Ecto neural progenitor cell (in vitro differentiated cells): Measurements from ENCODE around the gene TMEFF1.
A peak's percentile ranks its signal among the peaks of the same experiment; 100 is the strongest.
"Not testable (repeated sequence)": the region's sequence is repeated elsewhere in the genome, so short reads cannot be mapped to it uniquely, and the experiment has no call there.

Experiments used
- DNase-seq: peaks from one replicate; pipeline ENCODE4 v3.0.0-alpha.2; 2018; ENCODE audit warnings: low spot score

The TMEFF1 gene, protein sequence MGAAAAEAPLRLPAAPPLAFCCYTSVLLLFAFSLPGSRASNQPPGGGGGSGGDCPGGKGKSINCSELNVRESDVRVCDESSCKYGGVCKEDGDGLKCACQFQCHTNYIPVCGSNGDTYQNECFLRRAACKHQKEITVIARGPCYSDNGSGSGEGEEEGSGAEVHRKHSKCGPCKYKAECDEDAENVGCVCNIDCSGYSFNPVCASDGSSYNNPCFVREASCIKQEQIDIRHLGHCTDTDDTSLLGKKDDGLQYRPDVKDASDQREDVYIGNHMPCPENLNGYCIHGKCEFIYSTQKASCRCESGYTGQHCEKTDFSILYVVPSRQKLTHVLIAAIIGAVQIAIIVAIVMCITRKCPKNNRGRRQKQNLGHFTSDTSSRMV

DNA sequence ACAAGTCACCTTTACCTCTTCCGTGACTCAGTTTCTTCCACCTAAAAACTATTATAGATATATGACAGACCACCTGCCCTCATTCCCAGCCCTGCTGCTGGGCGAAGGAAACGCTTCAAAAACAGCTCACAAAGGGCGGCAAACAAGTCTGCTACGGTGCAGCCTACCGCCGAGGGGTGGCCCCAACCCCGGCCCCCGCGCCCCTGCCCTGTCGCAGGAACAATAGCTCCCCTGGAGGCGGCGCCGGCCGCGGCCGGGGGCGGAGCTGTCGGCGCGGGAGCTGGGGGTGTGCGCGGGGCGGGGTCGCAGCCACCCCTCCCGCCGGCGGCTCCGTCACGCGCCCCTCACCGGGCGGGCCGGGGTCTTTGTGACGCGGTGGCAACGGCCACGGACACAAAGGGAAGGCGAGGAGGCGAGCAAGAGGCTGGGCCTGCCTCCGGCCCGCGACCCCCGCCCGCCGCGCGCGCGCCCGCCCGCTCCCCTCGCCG lies at the start of gene TMEFF1:
Gene TMEFF1 (plus strand): TSS at position 362 of the 488 bp plus-strand sequence. CDS start 396 bp downstream, outside the sequence.
- DNase-seq, result peak; percentile 94

DNA sequence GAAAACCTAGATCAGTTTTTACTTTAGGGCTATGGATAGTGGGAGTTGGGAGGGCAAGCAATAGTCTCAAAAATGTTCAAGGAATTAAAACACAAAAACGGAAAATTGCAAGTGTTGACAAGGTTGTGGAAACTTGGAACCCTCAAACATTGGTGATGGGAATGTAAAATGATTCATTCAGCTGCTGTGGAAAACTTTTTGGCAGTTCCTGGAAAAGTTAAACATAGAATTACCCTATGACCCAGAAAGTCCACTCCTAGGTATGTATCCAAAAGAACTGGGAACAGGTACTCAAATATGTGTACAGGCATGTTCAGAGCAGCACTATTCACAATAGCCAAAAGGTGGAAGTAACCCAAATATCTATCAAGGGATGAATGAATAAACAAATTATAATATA lies 47.2 kb upstream of the TMEFF1 start:
- no peak for DNase-seq

DNA sequence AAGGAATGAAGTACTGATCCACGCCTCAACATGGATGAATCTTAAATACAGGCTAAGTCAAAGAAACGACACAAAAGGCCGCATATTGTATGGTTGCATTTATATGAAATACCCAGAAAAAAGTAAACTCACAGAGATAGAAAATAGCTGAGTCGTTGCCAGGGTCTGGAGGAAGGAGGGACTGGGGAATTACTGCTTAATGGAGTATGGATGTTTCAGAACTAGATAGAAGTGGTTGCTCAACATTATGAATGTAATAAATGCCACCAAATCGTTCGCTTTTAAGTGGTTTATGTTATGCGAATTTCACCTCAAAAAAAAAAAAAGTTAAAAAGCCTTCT lies 46.8 kb upstream of the TMEFF1 start:
- no peak for DNase-seq

DNA sequence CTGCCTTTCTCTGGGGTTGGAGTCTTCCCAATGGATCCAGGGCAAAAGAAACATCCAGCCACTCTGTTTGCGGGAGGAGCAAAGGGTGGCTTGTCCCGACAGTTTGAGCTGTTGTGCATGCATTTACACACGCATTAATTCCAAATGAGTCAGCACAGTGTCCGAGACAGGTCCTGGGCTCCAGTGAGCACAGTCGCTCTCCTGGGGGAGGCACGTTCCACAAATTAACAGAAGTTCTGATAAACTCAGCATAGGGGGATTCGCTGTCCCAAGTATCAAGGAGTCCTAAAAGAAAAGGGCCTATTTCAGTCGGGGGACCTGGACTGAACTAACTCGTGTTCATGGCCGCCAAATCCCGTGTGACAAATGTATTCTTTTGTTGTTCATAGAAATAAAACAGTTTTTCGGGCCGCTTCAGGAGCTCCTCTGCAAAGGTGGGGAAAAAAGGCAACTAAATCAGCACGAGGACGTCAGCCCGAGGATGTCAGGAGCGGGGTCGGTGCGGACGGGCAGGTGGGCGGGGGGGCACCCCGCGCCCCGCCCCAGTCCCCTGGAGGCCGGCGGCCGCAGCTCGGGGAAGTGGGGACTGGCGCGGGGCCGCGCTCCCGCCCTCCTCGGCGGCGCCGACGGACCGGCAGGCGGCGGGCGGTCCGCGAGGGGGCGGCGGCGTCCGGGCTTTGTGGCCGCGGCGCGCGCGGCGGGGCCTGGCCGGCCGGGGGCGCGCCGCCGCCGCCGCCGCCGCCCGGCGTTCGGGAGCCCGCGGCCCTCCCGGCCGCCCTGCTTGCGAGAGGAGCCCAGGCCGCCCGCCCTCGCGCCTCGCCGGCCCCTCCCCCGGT lies 46.2 kb upstream of the TMEFF1 start, which contains the start of gene MSANTD3:
Gene MSANTD3 (plus strand): TSS at position 614 of the 836 bp plus-strand sequence. CDS start 14,796 bp downstream, outside the sequence.
- peak; percentile 76 for DNase-seq

DNA sequence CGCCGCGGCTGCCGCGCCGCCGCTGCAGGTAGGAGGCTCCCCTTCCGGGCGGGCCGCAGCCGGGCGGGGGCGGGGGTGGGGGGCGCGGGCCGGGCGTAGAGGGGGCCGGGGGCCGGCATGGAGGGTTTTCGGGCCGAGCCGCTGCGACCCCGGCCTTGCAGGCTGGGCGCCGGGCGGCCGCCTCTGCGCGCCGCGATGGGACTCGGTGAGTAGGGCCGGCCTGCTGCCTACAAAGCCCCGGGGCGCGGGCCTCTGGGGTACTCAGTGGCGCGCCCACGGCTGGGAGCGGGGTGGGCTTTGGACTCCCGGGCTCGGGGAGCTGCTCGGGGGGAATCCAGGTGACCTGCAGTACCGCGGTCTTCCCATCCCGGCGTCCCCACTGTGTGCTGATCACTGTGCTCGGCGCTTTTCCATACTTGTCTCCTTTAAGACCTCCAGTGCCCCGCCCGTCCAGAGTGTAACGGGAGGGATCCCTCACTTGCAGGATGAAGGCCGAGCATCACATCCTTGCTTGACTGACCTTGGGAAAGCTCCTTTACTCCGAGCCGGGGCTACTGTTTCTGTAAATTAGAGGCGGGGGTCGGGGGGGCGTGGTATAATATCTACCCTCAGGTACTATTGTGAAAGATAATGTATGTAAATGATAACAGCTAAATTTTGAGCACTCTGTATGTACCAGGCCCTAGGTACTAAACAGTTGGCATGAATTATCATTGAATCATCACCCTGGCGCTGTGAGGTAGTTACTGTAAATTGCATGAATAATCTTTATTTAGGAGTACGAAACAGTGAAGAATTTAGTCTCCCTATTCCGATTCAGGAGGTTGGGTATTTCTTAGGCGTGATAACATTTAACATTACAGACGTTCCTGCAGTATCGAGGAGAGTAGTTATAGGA lies 45.3 kb upstream of the TMEFF1 start:
- DNase-seq, result peak; percentile 81

DNA sequence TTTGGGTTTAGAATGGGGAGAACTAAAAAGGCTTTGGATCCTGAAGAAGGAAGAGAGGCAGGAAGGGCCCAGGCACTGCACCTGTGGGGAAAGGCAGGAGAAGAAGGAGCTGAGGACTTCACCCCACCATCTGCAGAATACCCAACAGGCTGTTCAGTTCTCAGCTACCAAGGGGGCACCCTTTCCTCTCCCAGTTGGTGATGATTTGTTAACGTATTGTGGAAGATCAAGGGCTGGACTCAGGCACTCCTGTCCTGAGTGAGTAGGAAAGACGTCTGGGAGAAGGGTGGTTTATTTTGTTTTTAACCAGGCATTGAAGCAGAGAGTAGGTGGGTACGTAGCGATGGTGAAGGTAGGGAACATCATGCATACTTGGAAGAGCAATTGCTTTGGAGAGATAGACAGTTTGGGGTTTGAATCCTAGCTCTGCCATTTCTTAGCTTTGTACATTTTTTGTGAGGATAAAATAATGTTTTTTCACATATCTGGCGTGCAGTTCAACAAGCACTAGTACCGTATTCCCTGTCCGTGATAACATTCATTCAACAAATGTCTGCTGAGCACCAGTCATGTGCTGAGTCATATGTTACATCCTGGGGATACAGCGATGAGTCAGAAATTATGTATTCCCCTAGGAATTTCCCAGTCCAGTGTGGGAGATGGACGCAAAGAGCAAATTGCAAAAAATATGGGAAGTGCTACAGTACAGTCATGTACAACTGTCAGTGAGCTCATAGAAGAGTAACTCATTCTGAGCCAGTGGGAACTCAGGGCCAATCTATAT lies 43.9 kb upstream of the TMEFF1 start:
- no peak for DNase-seq

DNA sequence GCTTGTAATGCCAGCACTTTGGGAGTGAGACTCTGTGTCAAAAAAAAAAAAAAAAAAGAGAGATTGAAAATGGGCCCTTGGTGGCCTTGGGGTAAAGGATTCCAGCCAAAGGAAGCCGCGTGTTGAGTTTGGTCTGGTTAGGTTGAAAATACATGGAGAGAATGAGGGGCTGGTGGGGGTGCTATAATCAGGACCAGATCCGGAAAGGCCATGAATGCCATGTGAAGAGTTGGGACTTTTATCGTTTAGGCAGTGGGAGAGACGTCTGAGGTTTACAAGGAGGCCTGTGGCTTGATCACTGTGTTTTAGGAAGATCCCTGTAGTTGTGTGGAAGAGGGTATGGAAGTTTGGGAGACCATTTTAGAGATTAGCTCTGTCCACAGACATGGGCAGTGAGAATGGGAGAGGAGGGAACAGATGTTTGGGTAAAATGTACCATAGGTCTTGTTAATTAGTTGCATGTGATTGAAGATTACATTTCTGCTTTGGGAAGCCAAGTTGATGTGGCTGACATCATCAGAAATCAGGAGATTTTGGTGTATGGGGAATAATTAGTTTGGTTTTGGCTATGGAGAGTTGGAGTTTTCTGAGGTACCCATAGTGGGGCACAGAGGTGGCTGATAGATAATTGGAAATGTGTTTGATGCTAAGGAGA lies 42.5 kb upstream of the TMEFF1 start:
- DNase-seq, result no peak

DNA sequence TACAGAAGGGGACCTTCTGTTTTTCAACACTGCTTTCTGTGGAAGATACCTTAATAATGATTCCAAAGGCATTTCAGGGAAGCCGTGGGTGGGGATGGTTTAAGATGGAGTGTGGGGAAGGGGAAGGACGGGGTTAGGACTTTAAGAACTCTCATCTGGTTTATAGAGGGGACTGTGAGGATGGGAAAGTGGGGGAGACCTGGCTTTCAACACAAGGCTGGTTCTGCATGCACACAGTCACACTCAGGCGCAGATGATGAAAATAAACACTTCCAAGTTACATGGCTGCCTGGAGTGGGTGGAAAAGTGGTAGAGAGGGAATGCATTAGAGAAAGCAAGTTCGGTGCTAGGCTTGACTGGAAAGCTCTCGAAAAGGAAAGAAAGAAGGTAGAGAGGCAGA lies 41.1 kb upstream of the TMEFF1 start:
- no peak for DNase-seq

DNA sequence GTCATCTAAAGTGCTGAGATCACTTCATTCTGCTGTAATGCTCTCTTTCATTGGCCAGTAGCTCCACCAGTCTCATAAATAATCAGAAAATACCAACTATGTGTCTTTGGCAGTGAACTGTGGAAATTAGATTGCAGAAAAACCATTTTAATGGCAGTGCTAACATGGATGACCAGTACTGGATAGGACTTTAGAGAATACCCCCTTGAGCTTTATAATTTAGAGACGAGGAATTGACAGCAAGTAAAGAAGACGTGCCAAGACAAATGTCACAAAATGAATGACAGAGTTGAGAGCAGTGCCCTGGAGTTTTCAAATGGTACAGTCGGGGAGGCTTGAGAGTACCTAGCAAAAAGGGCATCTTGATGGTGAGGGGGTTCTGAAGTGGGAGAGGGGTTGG lies 40.2 kb upstream of the TMEFF1 start:
- no peak for DNase-seq

DNA sequence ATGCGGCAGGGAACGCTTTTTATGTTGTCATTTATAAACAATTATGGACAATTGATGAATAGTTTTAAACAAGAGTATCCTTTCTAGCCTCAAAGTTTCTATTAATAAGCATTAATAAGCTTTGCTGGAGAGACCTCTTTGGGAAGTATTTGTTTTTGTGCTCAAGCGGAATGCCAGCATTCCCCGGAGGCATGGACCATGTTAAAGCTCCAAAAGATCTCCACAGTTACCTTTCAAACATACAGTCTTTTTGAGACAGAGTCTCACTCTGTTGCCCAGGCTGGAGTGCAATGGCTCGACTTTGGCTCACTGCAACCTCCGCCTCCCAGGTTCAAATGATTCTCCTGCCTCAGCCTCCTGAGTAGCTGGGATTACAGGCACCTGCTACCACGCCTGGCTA lies 36.4 kb upstream of the TMEFF1 start:
- no peak for DNase-seq

DNA sequence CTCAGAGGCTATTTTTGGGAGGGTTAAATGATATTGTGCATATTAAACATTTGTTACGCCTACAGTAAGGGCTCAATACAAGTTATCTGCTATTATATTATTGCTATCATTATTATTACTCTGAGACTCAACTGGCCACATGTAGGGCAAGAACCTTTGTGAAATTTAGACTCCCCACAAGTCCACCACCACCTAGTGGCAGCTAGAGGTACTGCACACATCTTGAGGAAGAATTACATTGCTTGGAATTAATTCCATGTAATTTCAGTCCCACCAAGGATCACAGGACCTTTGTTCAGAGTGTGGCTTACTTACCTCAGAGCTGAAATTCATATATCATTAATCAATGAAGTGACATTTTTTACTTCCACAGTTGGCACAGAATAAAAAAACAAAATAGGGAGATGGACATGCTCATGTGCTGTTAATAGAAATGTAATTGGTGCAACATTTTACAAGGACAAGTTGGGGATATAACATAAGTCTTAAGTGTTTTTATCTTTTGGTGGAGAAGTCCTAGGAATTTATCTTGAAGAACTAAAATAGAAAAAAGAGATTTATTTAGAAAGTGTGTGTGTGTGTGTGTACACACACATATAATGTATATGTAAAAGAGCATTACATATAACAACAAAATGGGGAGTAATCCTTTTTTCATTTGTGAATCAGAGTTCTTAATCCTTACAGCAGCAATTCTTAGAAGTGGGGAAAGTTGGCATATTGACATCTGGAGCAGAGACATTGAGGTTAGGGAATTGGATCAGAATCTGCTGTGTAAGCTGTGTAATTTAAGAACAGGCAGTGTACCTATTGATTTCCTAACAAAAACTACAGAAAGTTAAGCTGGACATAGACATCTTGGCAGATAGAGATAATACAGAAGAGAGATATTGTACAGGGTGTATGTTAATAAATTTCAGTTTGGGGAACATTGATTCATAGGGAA lies 34.8 kb upstream of the TMEFF1 start:
- peak; percentile 70 for DNase-seq

DNA sequence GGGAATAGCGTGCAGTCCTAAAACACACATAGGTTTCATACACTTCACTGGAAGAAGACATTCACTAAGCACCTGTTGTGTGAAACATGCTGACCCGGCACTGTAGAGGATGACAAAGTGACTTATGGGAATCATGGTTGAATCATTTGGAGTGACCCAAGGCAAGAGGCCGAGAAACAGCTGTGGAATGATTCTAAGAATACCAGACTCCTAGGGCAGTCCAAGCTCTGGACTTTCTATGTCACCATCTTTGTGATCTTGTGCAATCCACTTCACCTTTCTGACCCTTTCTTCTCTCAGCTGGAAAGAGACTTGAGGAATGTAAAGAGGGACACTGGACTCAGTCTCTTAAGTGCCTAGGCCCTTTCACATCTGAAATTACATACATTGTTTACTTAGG lies 32.9 kb upstream of the TMEFF1 start:
- DNase-seq, result no peak

DNA sequence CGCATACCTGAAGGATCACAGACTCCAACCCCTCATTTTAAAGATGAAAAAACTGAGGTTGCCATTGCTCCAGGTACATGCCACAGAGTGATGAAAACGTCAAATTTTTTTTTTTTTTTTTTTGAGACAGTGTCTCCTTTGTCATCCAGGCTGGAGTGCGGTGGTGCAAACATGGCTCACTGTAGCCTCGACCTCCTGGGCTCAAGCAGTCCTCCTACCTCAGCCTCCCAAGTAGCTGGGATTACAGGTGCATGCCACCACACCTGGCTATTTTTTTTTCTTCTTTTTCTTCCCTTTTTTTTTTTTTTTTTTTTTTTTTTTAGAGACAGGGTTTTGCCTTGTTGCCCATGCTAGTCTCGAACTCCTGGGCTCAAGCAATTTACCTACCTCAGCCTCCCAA lies 32.5 kb upstream of the TMEFF1 start:
- not testable (repeated sequence) for DNase-seq

DNA sequence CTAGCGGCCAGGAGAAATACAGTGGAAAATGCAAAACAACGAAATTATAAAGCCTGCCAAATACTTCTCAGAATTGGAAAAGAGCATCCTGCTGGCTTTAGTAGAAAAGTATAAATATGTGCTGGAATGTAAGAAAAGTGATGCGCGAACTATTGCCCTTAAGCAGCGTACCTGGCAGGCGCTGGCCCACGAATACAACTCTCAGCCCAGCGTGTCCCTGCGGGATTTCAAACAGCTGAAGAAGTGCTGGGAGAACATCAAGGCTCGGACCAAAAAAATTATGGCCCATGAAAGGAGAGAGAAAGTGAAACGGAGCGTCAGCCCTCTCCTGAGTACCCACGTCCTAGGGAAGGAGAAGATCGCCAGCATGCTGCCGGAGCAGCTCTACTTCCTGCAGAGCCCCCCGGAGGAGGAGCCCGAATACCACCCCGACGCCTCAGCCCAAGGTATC lies 31.0 kb upstream of the TMEFF1 start:
- no peak for DNase-seq

DNA sequence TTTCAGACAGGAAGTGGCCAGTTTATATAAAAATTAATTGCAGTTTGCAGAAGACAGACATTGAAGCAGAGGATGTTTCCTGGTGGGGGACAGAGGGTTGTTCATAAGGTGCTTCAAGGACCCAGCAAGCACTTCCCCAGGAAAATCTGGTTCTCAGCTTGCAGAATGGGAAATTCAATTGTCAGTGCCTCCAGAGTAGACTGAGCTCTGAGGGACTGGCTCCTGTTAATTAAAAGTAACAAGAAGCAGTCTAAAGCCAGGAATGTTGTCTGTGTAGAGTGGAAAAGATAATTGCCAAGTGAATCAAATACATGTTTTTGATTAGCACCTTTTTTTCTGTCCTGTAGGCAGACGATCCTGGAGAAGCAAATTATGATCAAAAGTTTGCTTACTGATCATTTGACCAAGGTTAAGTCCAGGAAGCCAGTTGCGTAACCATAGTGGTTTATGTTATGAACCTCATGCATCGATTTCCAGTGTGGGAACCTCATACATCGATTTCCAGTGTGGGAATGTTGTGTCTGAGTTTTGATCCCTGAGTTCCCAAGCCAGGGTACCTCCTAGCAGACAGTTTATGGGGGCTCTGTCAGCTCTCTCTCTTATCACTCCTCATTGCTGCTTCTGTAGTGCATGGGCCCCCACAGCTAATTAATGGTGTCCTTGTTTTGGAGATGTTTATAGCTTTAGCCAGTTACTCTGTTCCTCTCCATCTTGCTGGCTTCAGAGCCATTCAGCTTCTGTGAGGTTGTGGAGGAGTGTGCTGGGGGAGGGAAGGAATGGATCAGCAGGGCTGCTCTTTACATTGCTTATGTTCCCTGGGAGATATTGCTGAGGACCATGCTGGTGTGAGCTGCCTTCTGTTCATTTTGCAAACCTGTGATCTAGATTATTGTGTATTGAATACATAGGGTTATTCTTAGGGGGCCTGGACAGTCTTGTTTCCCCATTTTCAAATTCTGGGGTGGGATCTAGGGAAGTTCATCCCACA lies 28.9 kb upstream of the TMEFF1 start:
- DNase-seq, result no peak

DNA sequence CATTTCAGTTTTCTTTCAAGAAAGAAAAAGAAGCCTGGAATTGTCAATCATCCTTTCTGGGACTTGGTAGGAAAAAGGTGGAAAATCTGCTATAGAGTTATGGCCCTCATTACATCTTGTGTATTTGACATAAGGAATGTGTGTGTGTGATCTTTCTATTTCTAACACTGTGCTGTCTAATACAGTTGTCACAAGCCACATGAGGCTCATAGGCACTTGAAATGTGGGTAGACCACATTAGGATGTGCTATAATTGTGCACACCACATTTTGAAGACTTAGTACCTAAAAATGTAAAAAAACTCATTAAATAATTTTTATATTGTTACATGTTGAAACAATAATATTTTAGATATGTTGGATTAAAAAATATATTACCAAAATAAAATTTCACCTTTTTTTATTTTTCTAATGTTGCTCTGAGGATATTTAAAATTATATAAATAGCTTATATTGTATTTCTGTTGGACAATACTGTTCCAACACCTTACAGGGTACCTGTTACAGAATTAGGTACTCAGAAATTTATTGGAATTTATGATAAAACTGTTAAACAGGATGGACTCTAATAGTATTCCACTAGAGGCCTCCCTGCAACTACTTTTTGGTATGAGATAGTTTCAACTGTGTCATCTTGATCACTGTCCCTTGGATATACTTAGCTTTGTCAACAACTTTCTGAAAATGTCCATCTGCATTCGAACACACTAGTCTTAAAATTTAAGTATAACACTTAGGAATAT lies 27.6 kb upstream of the TMEFF1 start:
- no peak for DNase-seq

DNA sequence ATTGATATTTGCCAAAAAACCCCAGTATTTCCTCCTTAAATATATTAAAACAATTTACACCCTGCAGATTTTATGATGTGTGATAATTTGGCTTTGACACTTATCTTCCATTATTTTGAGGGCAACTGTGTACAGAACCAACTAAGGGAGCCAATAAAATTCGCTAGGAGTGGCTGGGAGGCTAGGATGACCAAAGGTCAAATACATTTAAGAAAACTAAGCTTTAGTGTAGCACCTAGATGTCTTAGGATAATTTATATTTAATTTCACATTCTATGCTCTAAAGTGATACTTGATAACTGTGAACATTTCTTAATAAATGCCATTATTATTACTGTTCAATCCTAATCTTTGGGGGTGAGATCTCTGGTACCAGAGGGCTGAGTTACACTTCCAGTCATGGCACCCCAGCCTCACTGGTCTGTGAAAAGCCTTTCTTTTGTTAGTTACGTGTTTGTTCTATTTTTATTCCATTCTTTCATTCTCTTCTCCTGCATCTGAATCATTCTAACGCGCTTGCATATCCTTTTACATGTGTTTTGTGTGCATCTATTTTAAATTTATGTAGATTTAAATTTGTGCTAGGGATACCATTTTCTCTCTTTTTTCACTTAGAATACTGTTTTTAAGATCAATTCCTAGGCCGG lies 26.9 kb upstream of the TMEFF1 start:
- DNase-seq, result no peak
